OCI-LY1 (cell line): ENCODE results near the gene GALNTL6.

Experiments used
- H2AFZ ChIP-seq: fragments of 200-600 bp; sonication (generic), shearing (Covaris generic); 2 replicates; pipeline ENCODE4 v1.6.0; 2014; ENCODE audit warnings: antibody characterized with exemption, mild to moderate bottlenecking, low read length
- H3F3A ChIP-seq: fragments of 200-600 bp; sonication (generic), shearing (Covaris generic); 2 replicates; pipeline ENCODE4 v1.6.0; 2014; ENCODE audit warnings: mild to moderate bottlenecking, antibody characterized with exemption, low read length, moderate library complexity; ENCODE audit not compliant: insufficient read depth
- H3K27ac ChIP-seq: fragments of 200-600 bp; sonication (generic); 2 replicates; pipeline ENCODE4 v1.5.1; 2014; ENCODE audit warnings: low read length, mixed run types, mild to moderate bottlenecking, low read depth; ENCODE audit not compliant: poor library complexity, severe bottlenecking
- H3K27me3 ChIP-seq: fragments of 200-600 bp; sonication (generic); 2 replicates; pipeline ENCODE4 v1.6.0; 2014; ENCODE audit warnings: antibody characterized with exemption, mild to moderate bottlenecking, low read length, moderate library complexity; ENCODE audit not compliant: insufficient read depth
- H3K36me3 ChIP-seq: fragments of 200-600 bp; sonication (generic); 2 replicates; pipeline ENCODE4 v1.6.1; 2014; ENCODE audit warnings: mild to moderate bottlenecking, antibody characterized with exemption, low read length, moderate library complexity, mixed read lengths; ENCODE audit not compliant: insufficient read depth
- H3K4me1 ChIP-seq: fragments of 200-600 bp; sonication (generic); 2 replicates; pipeline ENCODE4 v1.5.1; 2014; ENCODE audit warnings: mild to moderate bottlenecking, low read length, moderate library complexity; ENCODE audit not compliant: insufficient read depth, severe bottlenecking
- H3K4me2 ChIP-seq: fragments of 200-600 bp; sonication (generic), shearing (Covaris generic); 2 replicates; pipeline ENCODE4 v1.6.1; 2014; ENCODE audit warnings: low read length
- H3K4me3 ChIP-seq: fragments of 200-600 bp; sonication (generic); 2 replicates; pipeline ENCODE4 v1.5.1; 2014; ENCODE audit warnings: low read length, low read depth, mild to moderate bottlenecking, mixed read lengths; ENCODE audit not compliant: poor library complexity, severe bottlenecking
- H3K79me2 ChIP-seq: fragments of 200-600 bp; shearing (Covaris generic); 2 replicates; pipeline ENCODE4 v1.6.1; 2016; ENCODE audit warnings: mixed run types, low read length, mixed read lengths; ENCODE audit not compliant: insufficient read depth
- H3K9ac ChIP-seq: fragments of 200-600 bp; sonication (generic), shearing (Covaris generic); 2 replicates; pipeline ENCODE4 v1.6.1; 2014; ENCODE audit warnings: mild to moderate bottlenecking, low read length, mixed read lengths
- H3K9me2 ChIP-seq: fragments of 200-600 bp; sonication (generic), shearing (Covaris generic); 2 replicates; pipeline ENCODE4 v1.6.1; 2014; ENCODE audit warnings: low read depth, mild to moderate bottlenecking, low read length, mixed read lengths
- H3K9me3 ChIP-seq: fragments of 200-600 bp; shearing (Covaris generic); 2 replicates; pipeline ENCODE4 v1.6.1; 2014; ENCODE audit warnings: low read length, mixed read lengths
- H4K20me1 ChIP-seq: fragments of 200-600 bp; sonication (generic), shearing (Covaris generic); 2 replicates; pipeline ENCODE4 v1.6.0; 2016; ENCODE audit warnings: mild to moderate bottlenecking, low read length; ENCODE audit not compliant: insufficient read depth
- CTCF ChIP-seq: fragments of 200-600 bp; sonication (generic), shearing (Covaris generic); IDR thresholded peaks from 2 replicates; pipeline ENCODE4 v1.5.1; 2017; ENCODE audit warnings: mild to moderate bottlenecking, antibody characterized with exemption, low read length, moderate library complexity, mixed read lengths
- EZH2 ChIP-seq: fragments of 200-600 bp; sonication (generic), shearing (Covaris generic); IDR thresholded peaks from 2 replicates; pipeline ENCODE4 v1.8.0; 2017; ENCODE audit warnings: borderline replicate concordance, mixed run types, mild to moderate bottlenecking, antibody characterized with exemption, low read length, moderate library complexity, mixed read lengths

GALNTL6 gene

GRCh38 chr4:172596206-172596605 is 783.0 kb downstream of the GALNTL6 start:
- no peaks in the 10 kb centered on the region for H3K36me3 ChIP-seq
- TF ChIP-seq CTCF (no peak), EZH2 (no peak)
- H3K9me3 ChIP-seq: no peaks in the 10 kb centered on the region

GRCh38 chr4:172599554-172599953 is 786.4 kb downstream of the GALNTL6 start:
- H3K27ac ChIP-seq: no peak overlapping the region
- no peak overlapping the region for H2AFZ ChIP-seq
- no peaks in the 10 kb centered on the region for H3K36me3 ChIP-seq
- H3K9me3 ChIP-seq: no peaks in the 10 kb centered on the region
- no peaks in the 10 kb centered on the region for H3K79me2 ChIP-seq
- no peak for TF ChIP-seq CTCF
- TF ChIP-seq EZH2: no peak
- no peaks in the 10 kb centered on the region for H3K4me1 ChIP-seq
- H3K9ac ChIP-seq: no peak overlapping the region
- no peaks in the 10 kb centered on the region for H3K9me2 ChIP-seq
- no peaks in the 10 kb centered on the region for H4K20me1 ChIP-seq
- H3K27me3 ChIP-seq: no peaks in the 10 kb centered on the region
- no peaks in the 10 kb centered on the region for H3F3A ChIP-seq
- H3K4me3 ChIP-seq: no peak overlapping the region
- H3K4me2 ChIP-seq: no peak overlapping the region

More at GRCh38 chr4:172596206-172596605, 783.0 kb downstream of the GALNTL6 start:
- H3K27me3 ChIP-seq: no peaks in the 10 kb centered on the region
- H3F3A ChIP-seq: no peaks in the 10 kb centered on the region
- no peaks in the 10 kb centered on the region for H3K4me1 ChIP-seq
- H3K4me2 ChIP-seq: no peak overlapping the region
- H3K79me2 ChIP-seq: no peaks in the 10 kb centered on the region
- no peaks in the 10 kb centered on the region for H3K9me2 ChIP-seq
- no peak overlapping the region for H3K9ac ChIP-seq
- no peak overlapping the region for H3K4me3 ChIP-seq
- no peak overlapping the region for H3K27ac ChIP-seq
- H4K20me1 ChIP-seq: no peaks in the 10 kb centered on the region
- no peak overlapping the region for H2AFZ ChIP-seq

- Histone ChIP-seq H2AFZ (no peak overlapping the region), H3K4me1 (no peaks in the 10 kb centered on the region), H3K36me3 (no peaks in the 10 kb centered on the region), H3K9me3 (no peaks in the 10 kb centered on the region), H3K4me2 (no peak overlapping the region), H4K20me1 (no peaks in the 10 kb centered on the region), H3K27ac (no peak overlapping the region), H3K9me2 (no peaks in the 10 kb centered on the region), H3K79me2 (no peaks in the 10 kb centered on the region), H3K4me3 (no peak overlapping the region), H3K9ac (no peak overlapping the region), H3K27me3 (no peaks in the 10 kb centered on the region), H3F3A (no peaks in the 10 kb centered on the region)
- TF ChIP-seq EZH2 (no peak), CTCF (no peak)
Observed at GRCh38 chr4:172601195-172601594, 788.0 kb downstream of the GALNTL6 start.
